Activated T-cell treated with anti-CD3 and anti-CD28 coated beads, Interleukin-2, amount 50 U/mL, for 24 hours (primary cell): ENCODE measurements around the gene TCN2.
"Not testable (repeated sequence)": the region's sequence is repeated elsewhere in the genome, so short reads cannot be mapped to it uniquely, and the experiment has no call there.

ENCODE experiments used
- DNase-seq: peaks from one replicate; pipeline ENCODE4 v3.0.0-alpha.2; 2020
- H3K27ac Mint-ChIP-seq: 2 replicates; pipeline ENCODE4 v1.8.0; 2020; ENCODE audit warnings: mild to moderate bottlenecking, mixed read lengths
- H3K27me3 Mint-ChIP-seq: 2 replicates; pipeline ENCODE4 v1.8.0; 2020; ENCODE audit warnings: mixed read lengths
- H3K36me3 Mint-ChIP-seq: 2 replicates; pipeline ENCODE4 v1.8.0; 2020; ENCODE audit warnings: low read depth, mixed read lengths
- H3K4me1 Mint-ChIP-seq: 2 replicates; pipeline ENCODE4 v1.8.0; 2020; ENCODE audit warnings: low read depth, mixed read lengths
- H3K4me3 Mint-ChIP-seq: 2 replicates; pipeline ENCODE4 v1.8.0; 2020; ENCODE audit warnings: mild to moderate bottlenecking, moderate library complexity, mixed read lengths
- H3K9me3 Mint-ChIP-seq: 2 replicates; pipeline ENCODE4 v1.8.0; 2020; ENCODE audit warnings: mixed read lengths

TCN2 gene

DNA sequence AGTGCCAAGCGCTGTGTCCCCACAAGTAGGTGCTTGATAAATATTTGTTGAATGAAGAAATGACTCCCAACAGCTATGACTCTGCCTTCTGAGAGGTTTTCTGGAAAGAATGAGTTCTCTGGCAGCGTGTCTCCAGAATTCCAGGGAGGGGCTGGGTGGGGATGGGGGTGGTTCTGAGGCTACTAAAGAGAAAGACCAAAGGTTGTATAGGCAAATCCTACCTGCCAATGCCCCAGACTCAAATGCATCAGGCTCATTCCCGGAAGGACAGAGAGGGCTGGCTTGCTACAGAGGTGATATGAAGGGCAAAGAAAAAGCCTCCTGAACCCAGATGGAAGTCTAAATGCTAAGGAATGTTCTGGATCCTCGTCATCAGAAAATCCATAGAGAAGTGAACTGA, 58.8 kb downstream of the TCN2 start:
- DNase-seq: no peak
- Mint-ChIP-seq H3K27ac (no peak overlapping the region), H3K4me1 (peaks cover 22% of the 10 kb centered on the region), H3K9me3 (no peaks in the 10 kb centered on the region), H3K4me3 (peak overlapping the region; percentile 38), H3K27me3 (peaks cover 4% of the 10 kb centered on the region), H3K36me3 (peaks cover 41% of the 10 kb centered on the region)

GRCh38 chr22:30667107-30667493, 60.1 kb downstream of the TCN2 start:
- Mint-ChIP-seq H3K4me3 (peak overlapping the region; percentile 95), H3K27me3 (peaks cover 4% of the 10 kb centered on the region), H3K9me3 (no peaks in the 10 kb centered on the region), H3K36me3 (peaks cover 31% of the 10 kb centered on the region), H3K4me1 (peaks cover 22% of the 10 kb centered on the region), H3K27ac (peak overlapping the region; percentile 93)
- no peak for DNase-seq

GRCh38 chr22:30667494-30668385, 60.8 kb downstream of the TCN2 start, which contains the start of gene DUSP18:
Gene DUSP18, minus strand, starts transcription at chr22:30667875. Its CDS starts 3,872 bp downstream, at chr22:30664003.
- H3K4me3 Mint-ChIP-seq: peak within 1 kb of the TSS; percentile 95
- H3K27ac Mint-ChIP-seq: peak within 1 kb of the TSS; percentile 93
- H3K36me3 Mint-ChIP-seq: peaks cover 25% of the 10 kb centered on the region
- H3K27me3 Mint-ChIP-seq: peaks cover 4% of the 10 kb centered on the region
- peaks cover 22% of the 10 kb centered on the region for H3K4me1 Mint-ChIP-seq
- peak; percentile 99 for DNase-seq
- no peaks in the 10 kb centered on the region for H3K9me3 Mint-ChIP-seq

DNA sequence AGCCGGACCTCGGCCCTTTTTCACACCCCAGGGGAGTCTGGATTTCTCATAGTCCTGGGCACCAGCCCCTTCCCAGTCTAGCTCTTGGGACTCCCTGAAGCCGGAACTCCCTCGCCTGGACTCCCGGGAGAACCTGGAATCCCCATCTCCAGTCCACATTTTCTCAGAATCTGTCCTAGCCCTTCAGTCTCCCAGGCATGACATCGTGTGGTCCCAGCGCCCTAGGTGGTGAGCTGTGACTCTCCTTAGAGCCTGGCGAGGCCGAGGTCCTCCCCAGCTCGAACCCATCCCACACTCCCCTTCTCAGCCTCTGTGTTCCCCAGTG, 61.4 kb downstream of the TCN2 start:
- Mint-ChIP-seq H3K4me3 (peak overlapping the region; percentile 95), H3K27ac (no peak overlapping the region)

GRCh38 chr22:30671071-30671470, 64.1 kb downstream of the TCN2 start:
- no peak for DNase-seq
- H3K27me3 Mint-ChIP-seq: peaks cover 4% of the 10 kb centered on the region
- H3K4me1 Mint-ChIP-seq: peaks cover 15% of the 10 kb centered on the region
- H3K27ac Mint-ChIP-seq: no peak overlapping the region
- peaks cover 7% of the 10 kb centered on the region for H3K36me3 Mint-ChIP-seq
- no peak overlapping the region for H3K4me3 Mint-ChIP-seq
- H3K9me3 Mint-ChIP-seq: no peaks in the 10 kb centered on the region

More for the DNA sequence above, 61.4 kb downstream of the TCN2 start:
- Mint-ChIP-seq H3K9me3 (no peaks in the 10 kb centered on the region), H3K27me3 (peaks cover 4% of the 10 kb centered on the region), H3K4me1 (peaks cover 22% of the 10 kb centered on the region), H3K36me3 (peaks cover 18% of the 10 kb centered on the region)
- DNase-seq: no peak

DNA sequence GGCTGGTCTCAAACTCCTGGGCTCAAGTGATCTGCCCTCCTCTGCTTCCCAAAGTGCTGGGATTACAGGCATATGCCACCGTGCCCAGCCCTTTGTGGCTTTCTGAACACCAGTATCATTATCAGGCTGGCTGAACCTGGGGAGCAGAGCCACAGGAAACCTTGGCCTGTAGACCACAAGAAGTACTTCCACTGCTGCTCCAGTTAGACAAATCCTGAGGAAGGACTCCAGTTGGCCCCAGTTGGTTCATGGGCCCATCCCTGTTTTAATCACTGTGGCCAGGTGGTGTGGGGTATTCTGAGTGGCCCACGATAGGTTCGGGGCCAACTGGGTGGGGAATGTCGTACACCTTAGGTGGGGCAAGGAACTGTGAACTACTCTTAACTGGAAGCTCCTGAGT, 66.2 kb downstream of the TCN2 start:
- Mint-ChIP-seq H3K27me3 (peaks cover 12% of the 10 kb centered on the region), H3K27ac (no peak overlapping the region), H3K4me3 (no peak overlapping the region), H3K4me1 (peaks cover 5% of the 10 kb centered on the region), H3K36me3 (no peaks in the 10 kb centered on the region), H3K9me3 (no peaks in the 10 kb centered on the region)
- DNase-seq: no peak

- no peak for DNase-seq
- peaks cover 10% of the 10 kb centered on the region for H3K27me3 Mint-ChIP-seq
- no peak overlapping the region for H3K27ac Mint-ChIP-seq
- H3K4me1 Mint-ChIP-seq: no peaks in the 10 kb centered on the region
- H3K9me3 Mint-ChIP-seq: no peaks in the 10 kb centered on the region
- H3K36me3 Mint-ChIP-seq: no peaks in the 10 kb centered on the region
- H3K4me3 Mint-ChIP-seq: no peak overlapping the region
Measured at GRCh38 chr22:30674482-30674881, 67.5 kb downstream of the TCN2 start.

DNA sequence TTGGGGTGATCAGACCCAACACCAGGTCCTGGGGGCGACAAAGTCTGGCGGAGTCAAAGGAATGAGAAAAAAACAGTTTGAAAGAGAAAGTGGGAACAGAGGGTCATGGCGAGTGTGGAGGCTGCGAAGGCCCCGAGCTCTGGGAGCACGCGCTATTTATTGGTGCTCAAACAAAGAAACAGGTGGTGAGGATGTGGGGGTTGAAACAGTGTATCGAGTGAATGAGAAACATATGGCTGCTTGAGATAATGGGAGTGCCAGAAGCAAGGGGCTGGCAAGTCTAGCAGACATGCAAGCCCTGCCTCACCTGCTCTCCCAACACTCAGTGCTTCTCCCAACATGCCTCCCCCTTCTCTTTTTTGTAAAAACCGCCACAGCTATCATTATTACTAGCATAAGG, 68.5 kb downstream of the TCN2 start:
- H3K36me3 Mint-ChIP-seq: no peaks in the 10 kb centered on the region
- peaks cover 10% of the 10 kb centered on the region for H3K27me3 Mint-ChIP-seq
- no peak for DNase-seq
- no peak overlapping the region for H3K27ac Mint-ChIP-seq
- H3K4me3 Mint-ChIP-seq: no peak overlapping the region
- H3K4me1 Mint-ChIP-seq: no peaks in the 10 kb centered on the region
- no peaks in the 10 kb centered on the region for H3K9me3 Mint-ChIP-seq

- not testable (repeated sequence) for H3K4me3 Mint-ChIP-seq, H3K4me1 Mint-ChIP-seq, H3K27ac Mint-ChIP-seq, DNase-seq, H3K36me3 Mint-ChIP-seq, H3K9me3 Mint-ChIP-seq
- H3K27me3 Mint-ChIP-seq: peaks cover 10% of the 10 kb centered on the region
Measured at GRCh38 chr22:30676565-30676964, 69.6 kb downstream of the TCN2 start.
